Measurements from ENCODE around the gene LZTFL1.
"Not testable (repeated sequence)": the region's sequence is repeated elsewhere in the genome, so short reads cannot be mapped to it uniquely, and the experiment has no call there.

Gene LZTFL1

GRCh38 chr3:45864760-45865519 lies 23.0 kb upstream of the LZTFL1 start:
- no peak for DNase-seq

DNA sequence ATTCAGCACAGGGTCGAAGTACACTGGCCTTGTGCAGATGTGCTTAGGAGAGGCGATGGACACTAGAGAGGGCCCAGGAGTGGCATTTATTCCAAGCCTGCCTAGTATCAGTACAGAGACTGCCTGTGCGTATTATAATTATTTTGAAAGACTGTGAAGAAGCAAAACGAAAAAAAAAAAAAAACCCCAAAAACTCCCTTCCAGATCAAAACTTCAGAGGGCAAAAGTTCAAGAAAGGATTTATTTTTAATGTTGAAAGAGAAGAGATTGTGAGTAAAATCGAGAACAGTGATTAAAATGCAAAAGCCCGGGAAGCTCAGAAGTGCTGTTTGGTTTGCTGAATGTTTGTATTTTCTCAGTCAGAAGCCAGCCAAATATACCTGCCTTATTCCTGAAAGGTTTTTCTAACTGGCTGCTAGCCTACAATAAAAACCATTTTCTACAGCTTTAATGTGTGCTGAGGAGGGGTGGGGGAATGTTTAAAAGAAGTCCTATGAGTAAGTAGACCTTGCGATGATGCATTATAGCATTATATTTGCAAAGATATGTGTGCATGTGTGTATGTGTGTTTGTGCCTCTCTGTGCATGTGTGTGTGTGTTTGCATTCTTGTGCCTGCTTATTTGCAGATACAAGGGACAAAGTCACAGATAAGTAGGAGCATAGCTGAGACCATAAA lies 19.3 kb upstream of the LZTFL1 start:
- DNase-seq = no peak

GRCh38 chr3:45860481-45860880 lies 18.6 kb upstream of the LZTFL1 start:
- DNase-seq = no peak

DNA sequence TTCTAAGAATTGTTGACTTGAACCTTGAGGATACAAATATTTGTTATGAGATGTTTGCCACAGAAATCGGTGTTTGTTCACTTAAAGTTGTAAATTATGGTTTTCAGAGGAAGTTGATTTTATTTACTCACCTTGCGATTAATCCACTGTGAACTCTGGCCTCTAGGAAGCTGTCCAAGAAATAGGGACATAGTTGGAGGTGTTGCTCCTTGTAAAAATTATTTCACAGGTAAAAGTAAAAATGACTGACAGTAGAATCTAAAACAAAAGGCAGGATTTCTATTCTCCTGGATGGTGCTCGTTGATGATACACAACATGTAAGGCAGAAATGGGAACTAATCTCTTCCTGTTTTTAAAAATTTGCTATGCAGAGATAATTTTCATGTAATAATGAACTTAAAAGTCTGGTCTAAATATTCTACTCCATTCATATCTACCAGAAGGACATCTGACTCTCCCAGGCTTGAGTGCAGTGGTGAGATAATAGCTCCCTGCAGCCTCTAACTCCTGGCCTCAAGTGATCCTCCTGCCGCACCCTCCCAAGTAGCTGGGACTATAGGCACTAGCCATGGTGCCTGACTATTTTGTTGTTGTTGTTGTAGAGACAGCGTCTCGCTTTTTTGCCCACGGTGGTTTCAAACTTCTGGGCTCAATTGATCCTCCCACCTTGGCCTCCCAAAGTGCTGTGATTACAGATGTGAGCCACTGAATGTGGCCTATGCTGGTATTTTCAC lies 17.1 kb upstream of the LZTFL1 start:
- DNase-seq = no peak

- DNase-seq = not testable (repeated sequence)
These were observed 15.1 kb upstream of the LZTFL1 start for GRCh38 chr3:45857024-45857423.

- not testable (repeated sequence) for DNase-seq
These were observed 14.4 kb upstream of the LZTFL1 start for GRCh38 chr3:45856323-45856722.

DNA sequence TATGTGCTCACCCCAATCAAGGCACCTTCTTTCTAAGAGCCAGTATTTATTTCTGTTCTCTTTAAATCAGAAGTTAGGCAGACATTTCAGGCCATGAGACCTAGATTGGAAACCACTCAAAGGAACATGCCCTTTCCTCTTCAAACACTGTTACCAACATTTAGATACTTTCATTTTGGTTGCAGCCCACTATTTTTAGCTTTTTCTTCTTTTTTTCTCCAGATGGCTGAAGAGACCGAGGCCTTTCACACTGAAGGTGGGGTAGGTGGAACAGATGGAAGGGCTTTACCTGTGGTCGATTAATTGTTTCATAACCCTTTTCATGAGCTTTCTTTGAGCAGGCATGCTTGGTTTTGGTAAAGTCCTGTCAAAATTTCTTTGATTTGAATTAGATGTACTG lies 10.9 kb upstream of the LZTFL1 start:
- DNase-seq = no peak

DNA sequence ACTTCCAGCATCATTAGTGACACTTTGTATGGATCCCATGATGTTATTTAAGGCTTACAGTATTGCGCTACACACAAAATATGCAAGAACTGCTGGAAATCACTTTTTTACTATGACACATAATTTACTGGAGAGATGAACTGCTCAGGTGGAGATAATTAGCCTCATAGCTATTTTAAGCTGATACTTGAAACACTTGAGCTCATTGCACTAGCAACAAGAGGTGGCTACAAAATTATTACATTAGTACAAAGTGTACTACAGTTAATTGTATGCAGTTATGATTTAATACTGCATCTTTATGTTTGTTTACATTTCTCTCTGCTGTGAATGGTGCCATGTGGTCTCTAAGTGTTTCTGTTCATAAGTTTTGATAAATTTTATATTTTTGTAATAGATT lies 6.5 kb upstream of the LZTFL1 start:
- DNase-seq = no peak

DNA sequence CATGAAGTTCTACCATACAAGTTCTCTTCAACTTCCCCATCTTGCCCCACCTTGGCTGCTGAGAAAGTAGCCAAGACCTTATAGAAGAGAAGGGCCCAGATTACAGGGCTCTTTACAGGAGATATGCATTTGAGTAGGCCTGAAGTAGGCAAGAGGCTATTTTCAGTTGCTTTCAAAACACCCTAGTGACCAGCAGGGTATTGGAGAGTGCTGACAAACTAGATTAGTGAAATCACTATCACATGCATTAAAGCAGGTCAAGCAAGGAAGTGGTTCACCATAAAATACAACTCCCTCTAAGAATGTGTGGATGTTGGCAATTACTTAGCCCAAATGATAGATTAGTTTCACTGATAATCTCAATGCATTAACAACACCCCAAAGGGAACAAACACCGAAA lies 2.7 kb upstream of the LZTFL1 start:
- DNase-seq = no peak

DNA sequence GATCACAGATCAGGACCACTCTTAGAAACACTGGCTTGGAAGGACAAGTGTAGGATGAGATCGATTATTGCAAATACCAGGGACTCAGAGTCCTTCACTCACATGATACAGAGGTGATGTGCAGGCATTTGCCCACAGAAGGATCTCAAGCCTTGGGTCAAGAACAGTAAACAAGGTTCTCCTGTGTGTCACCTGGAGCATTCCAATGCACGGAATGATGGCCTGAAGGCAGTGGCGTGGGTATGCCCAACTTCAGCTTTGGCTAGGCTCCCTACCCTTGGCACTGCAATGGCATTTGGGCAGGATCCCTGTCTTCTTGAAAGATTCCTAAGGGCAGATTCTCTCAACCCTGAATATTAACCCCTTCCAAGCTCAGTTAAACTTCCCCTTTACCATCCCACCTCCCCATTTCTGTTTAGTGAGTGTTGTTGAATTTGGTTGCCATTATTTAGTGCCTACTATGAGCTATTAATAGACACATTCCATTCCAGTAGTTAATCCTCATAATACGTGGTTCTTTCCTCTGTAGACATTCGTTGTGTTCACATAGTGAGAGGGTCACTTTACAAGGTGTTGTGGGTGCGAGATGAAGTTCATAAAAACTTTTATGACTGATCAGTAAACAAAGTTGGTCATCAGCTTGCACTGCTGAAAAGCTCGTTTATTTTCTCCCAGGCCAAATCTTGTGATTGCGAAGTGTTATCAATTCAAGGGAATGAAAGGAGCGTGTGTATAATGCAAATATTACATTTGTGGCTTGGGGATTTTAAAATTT lies 1.1 kb upstream of the LZTFL1 start:
- DNase-seq = no peak

DNA sequence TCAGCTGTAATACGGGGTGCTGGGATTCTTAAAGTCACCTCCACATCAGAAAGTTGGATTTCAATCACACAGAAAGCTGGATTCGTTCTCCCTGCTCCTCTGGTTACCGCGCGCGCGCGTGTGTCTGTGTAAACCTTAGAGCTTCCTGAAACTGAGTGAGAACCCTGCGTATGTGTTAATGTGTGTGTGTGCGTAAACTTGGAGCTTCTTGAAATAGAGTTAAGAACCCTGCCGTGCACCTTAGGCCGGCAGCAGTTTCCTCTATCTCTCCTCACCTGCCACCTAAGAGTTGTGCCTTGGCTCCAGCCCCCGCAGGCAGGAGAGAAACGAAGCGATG lies 531 bp downstream of the LZTFL1 start:
- peak in 1 of 4 experiments; percentile 20 for DNase-seq

DNA sequence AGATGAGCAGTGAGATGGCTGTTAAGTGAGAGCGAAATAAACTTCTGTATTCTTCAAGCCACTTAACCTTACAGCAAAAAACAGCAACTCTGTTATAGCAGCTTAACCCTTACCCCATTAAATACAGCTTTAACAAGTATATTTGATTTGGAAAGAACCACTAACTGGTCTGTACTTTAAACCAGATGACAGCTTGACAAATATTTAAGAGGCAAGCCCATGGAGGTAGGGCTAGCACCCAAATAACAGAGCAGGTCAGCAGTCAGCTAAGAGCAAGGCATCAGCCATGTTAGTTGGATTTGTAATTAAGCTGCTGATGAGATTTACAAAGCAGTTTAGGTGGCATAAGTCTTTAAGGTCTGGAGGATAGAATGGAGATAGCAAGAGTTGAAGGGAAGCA lies 3.5 kb downstream of the LZTFL1 start:
- no peak for DNase-seq

DNA sequence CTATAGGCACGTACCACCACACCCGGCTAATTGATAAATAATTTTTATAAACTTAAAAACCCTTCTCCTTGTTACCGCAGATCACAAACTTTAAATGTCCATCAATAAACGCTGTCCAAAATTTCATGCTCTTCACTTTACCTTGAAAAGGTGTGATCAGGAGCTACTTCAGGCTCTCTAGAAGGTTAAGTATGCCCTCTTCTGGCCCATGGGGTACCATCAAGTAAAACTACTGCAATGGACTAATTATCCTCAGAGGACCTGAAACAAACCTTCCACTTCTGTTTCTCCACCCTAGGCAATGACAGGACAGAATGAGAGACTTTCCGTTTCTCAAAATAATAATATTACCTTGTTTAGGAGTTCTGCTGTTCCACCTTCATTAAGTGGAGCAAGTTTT lies 9.2 kb downstream of the LZTFL1 start:
- DNase-seq = no peak

DNA sequence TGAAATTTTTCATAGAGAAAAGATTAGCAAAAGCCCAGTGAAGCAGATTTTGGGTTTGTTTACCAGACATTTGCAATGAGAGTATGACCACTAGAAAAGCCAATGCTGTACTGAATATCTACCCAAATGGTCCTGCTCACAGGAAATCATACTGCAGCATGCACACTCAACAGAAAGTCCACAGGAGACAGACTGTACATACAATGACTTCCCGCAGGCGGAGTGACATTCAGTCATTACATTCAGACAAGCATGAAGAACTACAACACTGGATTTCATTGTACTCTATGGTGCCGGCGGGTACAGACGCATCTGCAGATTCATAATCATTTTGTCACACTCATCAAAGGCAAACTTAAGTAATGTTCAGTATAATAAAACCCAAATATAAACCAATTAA lies 11.8 kb downstream of the LZTFL1 start:
- no peak for DNase-seq

GRCh38 chr3:45826908-45827307 lies 15.0 kb downstream of the LZTFL1 start:
- no peak for DNase-seq

DNA sequence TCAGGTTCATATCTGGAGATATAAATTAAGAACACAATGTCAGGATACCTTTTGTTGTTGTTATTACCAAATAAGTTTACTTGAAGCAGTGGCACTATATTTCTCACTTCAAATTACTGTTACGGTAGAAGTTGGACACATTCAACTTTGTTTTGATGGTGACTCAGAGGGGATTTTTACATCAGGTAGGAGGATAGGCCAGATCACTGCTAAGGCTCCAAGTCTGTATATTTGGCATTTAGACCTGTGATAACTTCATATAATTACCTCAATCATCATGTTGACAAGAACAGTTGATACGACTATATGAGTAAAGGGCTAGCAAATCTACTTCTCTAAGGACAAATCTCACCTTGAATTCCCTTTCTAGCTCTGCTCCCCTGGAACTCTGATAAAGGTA lies 15.6 kb downstream of the LZTFL1 start:
- DNase-seq = no peak

GRCh38 chr3:45821127-45821526 lies 20.8 kb downstream of the LZTFL1 start:
- DNase-seq = no peak

DNA sequence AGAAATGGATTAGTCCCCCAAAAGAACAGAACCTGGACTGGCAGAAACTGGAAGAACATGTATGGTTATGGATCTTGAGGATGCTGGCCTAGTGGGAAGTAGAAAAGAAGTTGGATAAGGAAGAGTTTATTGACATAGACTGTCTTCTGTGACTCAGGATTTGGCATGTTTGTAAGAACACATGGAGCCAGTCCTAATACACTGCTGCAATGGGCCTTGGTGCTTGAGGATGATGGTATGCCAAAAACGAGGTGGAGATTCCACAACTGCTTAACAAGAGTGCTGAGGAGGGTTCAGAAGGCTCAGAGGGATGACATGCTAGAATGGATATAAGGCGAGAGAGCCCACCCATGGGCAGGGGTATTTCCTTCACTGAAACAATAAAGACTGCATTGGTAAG lies 22.4 kb downstream of the LZTFL1 start:
- no peak for DNase-seq

DNA sequence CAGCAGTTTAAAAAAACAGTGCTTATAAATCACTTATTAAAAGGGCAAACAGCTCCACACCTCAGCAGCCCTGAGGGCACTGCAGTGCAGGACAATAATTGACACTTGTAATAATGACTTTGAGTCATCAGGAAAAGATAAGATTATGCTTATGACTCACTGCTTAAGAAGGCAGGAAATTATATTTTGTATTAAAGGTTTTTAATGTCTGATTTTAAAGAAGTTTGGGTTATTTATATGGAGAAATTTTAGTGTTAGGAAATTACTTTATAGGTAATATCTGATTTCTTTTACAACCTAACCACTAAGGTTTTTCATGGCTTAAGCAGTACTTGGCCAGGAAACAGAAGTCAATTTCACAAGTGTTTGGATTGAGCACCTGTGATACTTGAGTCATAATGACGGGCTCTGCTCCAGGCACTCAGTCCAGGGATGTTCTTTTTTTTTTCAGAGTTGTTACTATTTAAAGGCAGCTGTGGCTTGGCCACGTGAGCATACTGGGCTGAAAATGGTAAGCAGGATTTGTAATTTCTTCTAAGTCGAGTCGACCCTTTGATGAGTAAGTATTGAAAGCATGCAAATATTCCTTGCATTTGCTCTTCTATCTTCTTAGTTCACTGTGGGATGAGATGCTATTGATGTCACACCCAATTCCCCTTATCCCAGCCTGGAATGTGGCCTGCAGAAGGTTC lies 23.9 kb downstream of the LZTFL1 start:
- DNase-seq = no peak

- DNase-seq = no peak
These were observed 25.4 kb downstream of the LZTFL1 start for GRCh38 chr3:45816544-45816943.

- DNase-seq = no peak
These were observed 27.6 kb downstream of the LZTFL1 start for GRCh38 chr3:45814322-45814721.

DNA sequence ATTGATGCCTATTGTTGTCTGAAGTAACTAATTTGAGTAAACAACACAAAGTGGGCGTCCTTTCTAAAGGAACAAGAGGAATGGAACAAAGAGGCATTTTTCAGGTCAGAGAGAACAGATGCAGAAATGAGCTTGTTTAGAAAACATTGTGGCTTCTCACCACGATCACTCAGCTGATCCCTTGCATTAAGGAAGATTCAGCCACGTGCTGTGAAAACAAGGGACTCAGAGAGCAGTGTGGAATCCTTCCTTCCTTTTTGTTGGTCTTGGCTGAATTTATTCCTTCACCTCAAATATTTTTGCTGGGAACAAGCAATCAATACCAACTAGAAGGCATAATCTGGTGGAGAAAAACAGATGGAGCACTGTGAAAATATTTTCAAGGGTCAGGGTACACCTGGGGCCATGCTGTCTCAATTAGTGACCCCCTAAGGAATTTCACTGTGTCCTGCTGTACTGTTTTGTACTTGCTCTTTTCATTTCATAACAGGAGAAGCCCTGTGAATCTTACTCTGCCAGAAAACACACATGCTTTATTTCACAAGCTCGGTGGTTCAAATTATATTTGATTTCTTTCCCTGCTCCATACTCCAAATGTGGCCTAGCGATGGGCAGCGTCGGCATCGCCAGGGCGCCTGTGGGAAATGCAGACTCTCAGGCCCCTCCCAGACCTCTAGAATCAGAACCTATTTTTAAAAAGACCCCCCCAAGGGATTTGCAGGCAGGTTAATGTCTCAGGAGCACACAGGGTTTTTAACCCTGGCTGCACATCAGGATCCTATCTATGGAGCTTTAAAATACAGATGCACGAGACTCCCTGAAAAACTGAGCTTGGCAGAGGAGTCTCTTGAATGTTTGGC lies 34.0 kb downstream of the LZTFL1 start:
- no peak for DNase-seq
